Neural cell (in vitro differentiated cells): Measurements from ENCODE around the gene BCOR. TPM values are rescaled to one million over a fixed set of nuclear protein-coding genes. Genes with fewer than 3 reads are reported as not detected.

Experiments used
- H2AFZ ChIP-seq: fragments of 200-600, 300-800 bp; sonication (generic), shearing (Covaris generic); 2 replicates; pipeline ENCODE4 v1.6.0; 2014; ENCODE audit warnings: low read depth, mild to moderate bottlenecking, antibody characterized with exemption, low read length, moderate library complexity
- H3F3A ChIP-seq: fragments of 200-600 bp; shearing (Covaris generic); 2 replicates; pipeline ENCODE4 v1.6.1; 2016; ENCODE audit warnings: mild to moderate bottlenecking, moderate library complexity, mixed read lengths, antibody characterized with exemption, low read length; ENCODE audit not compliant: insufficient read depth, poor library complexity, severe bottlenecking
- H3K27ac ChIP-seq: fragments of 200-600, 300-800 bp; sonication (generic), shearing (Covaris generic); 2 replicates; pipeline ENCODE4 v1.5.1; 2014; ENCODE audit warnings: mild to moderate bottlenecking, low read length, moderate library complexity
- H3K27me3 ChIP-seq: fragments of 300-800, 200-600 bp; sonication (generic), shearing (Covaris generic); 2 replicates; pipeline ENCODE4 v1.6.0; 2014; ENCODE audit warnings: mild to moderate bottlenecking, low read depth, low read length, moderate library complexity; ENCODE audit not compliant: insufficient read depth
- H3K36me3 ChIP-seq: fragments of 300-800, 200-600 bp; sonication (generic), shearing (Covaris generic); 2 replicates; pipeline ENCODE4 v1.5.1; 2014; ENCODE audit warnings: mild to moderate bottlenecking, antibody characterized with exemption, low read length, moderate library complexity; ENCODE audit not compliant: insufficient read depth
- H3K4me2 ChIP-seq: fragments of 300-800, 200-600 bp; sonication (generic), shearing (Covaris generic); 2 replicates; pipeline ENCODE4 v1.6.0; 2014; ENCODE audit warnings: mild to moderate bottlenecking, low read length
- H3K4me3 ChIP-seq: fragments of 300-800, 200-600 bp; sonication (generic), shearing (Covaris generic); 2 replicates; pipeline ENCODE4 v1.5.1; 2014; ENCODE audit warnings: mild to moderate bottlenecking, low read length, moderate library complexity
- H3K79me2 ChIP-seq: fragments of 200-600 bp; shearing (Covaris generic); replicated peaks from 2 replicates; pipeline ENCODE4 v1.6.0; 2014; ENCODE audit warnings: mild to moderate bottlenecking, low read length, moderate library complexity; ENCODE audit not compliant: insufficient read depth
- H3K9ac ChIP-seq: fragments of 300-800, 200-600 bp; sonication (generic), shearing (Covaris generic); 2 replicates; pipeline ENCODE4 v1.6.1; 2016; ENCODE audit warnings: mild to moderate bottlenecking, low read length, mixed read lengths
- H3K9me2 ChIP-seq: fragments of 200-600 bp; shearing (Covaris generic); 2 replicates; pipeline ENCODE4 v1.6.1; 2016; ENCODE audit warnings: mild to moderate bottlenecking, low read length, mixed read lengths; ENCODE audit not compliant: insufficient read depth
- H3K9me3 ChIP-seq: fragments of 200-600, 300-800 bp; sonication (generic), shearing (Covaris generic); 2 replicates; pipeline ENCODE4 v1.6.1; 2016; ENCODE audit warnings: mild to moderate bottlenecking, mixed run types, low read length, moderate library complexity, mixed read lengths
- H4K20me1 ChIP-seq: fragments of 200-600 bp; shearing (Covaris generic); 2 replicates; pipeline ENCODE4 v1.6.1; 2016; ENCODE audit warnings: mild to moderate bottlenecking, mixed run types; ENCODE audit not compliant: insufficient read depth
- CTCF ChIP-seq: fragments of 450-650 bp; IDR thresholded peaks from 2 replicates; pipeline ENCODE4 v1.5.1; 2014; ENCODE audit warnings: antibody characterized with exemption, mild to moderate bottlenecking, moderate library complexity; ENCODE audit not compliant: poor library complexity, severe bottlenecking
- EP300 ChIP-seq: fragments of 450-650 bp; conservative IDR thresholded peaks from 2 replicates; pipeline ENCODE4 v1.6.1; 2014; ENCODE audit warnings: antibody characterized with exemption, mild to moderate bottlenecking, moderate library complexity; ENCODE audit not compliant: poor library complexity, severe bottlenecking
- EZH2 ChIP-seq: fragments of 200-600, 300-800 bp; shearing (Covaris generic), sonication (generic); IDR thresholded peaks from 2 replicates; pipeline ENCODE4 v1.6.1; 2014; ENCODE audit warnings: antibody characterized with exemption, low read length, borderline replicate concordance, mild to moderate bottlenecking; ENCODE audit not compliant: insufficient read depth, poor library complexity, severe bottlenecking
- MXI1 ChIP-seq: fragments of 450-650 bp; conservative IDR thresholded peaks from 2 replicates; pipeline ENCODE4 v1.6.1; 2014; ENCODE audit warnings: antibody characterized with exemption, mild to moderate bottlenecking; ENCODE audit not compliant: poor library complexity, severe bottlenecking
- POLR2AphosphoS5 ChIP-seq: IDR thresholded peaks from 2 replicates; pipeline ENCODE4 v1.6.1; 2012
- RAD21 ChIP-seq: fragments of 450-650 bp; conservative IDR thresholded peaks from 2 replicates; pipeline ENCODE4 v1.6.1; 2014; ENCODE audit warnings: antibody characterized with exemption, mild to moderate bottlenecking, moderate library complexity
- REST ChIP-seq: IDR thresholded peaks from 2 replicates; pipeline ENCODE4 v1.6.1; 2012; ENCODE audit warnings: borderline replicate concordance
- SMC3 ChIP-seq: fragments of 450-650 bp; conservative IDR thresholded peaks from 2 replicates; pipeline ENCODE4 v1.6.1; 2014; ENCODE audit warnings: antibody characterized with exemption, mild to moderate bottlenecking, moderate library complexity; ENCODE audit not compliant: poor library complexity
- TAF1 ChIP-seq: IDR thresholded peaks from 2 replicates; pipeline ENCODE4 v1.6.1; 2012; ENCODE audit warnings: low read depth
- polyA plus RNA-seq: library from polyadenylated mRNA; depleted of rRNA; stranded (reverse); fragments of >200 nt; gene quantifications from 2 replicates; pipeline ENCODE4 v1.2.3, GENCODE V29; 2014

The BCOR gene
- polyA plus RNA-seq, 1 donor from 2014 or later, result 18.0 TPM

GRCh38 chrX:40021647-40022046 is 76.1 kb downstream of the BCOR start:
- no peak for TF ChIP-seq RAD21
- no peak for TF ChIP-seq MXI1
- TF ChIP-seq EZH2, result no peak
- TF ChIP-seq REST, result no peak
- no peaks in the 10 kb centered on the region for H3K9me3 ChIP-seq

DNA sequence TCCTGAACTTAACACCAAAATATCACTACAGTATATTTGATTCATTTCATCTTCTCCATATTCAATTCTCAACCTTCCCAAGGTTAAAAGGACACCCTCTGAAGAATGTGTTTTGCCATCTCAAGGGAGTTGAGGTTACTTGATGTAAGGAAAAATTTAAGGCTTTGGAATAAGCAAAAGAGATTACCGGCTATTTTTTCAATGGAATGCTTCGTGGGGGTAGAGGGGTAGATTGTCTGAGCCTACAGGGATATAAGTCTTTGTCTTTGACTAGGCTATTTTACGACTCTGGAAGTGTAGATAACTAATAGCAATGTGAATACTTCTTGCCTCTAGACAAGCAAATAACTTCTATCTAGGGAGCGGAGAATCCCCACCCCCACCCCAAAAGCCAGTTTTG is 78.2 kb downstream of the BCOR start:
- no peak overlapping the region for H3K27ac ChIP-seq
- no peaks in the 10 kb centered on the region for H3F3A ChIP-seq
- no peak overlapping the region for H3K4me2 ChIP-seq
- no peaks in the 10 kb centered on the region for H3K36me3 ChIP-seq
- H3K9ac ChIP-seq, result no peak overlapping the region
- H3K4me3 ChIP-seq, result no peak overlapping the region
- H2AFZ ChIP-seq, result no peak overlapping the region
- no peaks in the 10 kb centered on the region for H3K79me2 ChIP-seq
- no peaks in the 10 kb centered on the region for H3K27me3 ChIP-seq
- H3K9me3 ChIP-seq, result no peaks in the 10 kb centered on the region
- no peak for TF ChIP-seq TAF1
- TF ChIP-seq SMC3, result no peak
- TF ChIP-seq EZH2, result no peak
- no peak for TF ChIP-seq RAD21
- no peak for TF ChIP-seq CTCF
- TF ChIP-seq EP300, result no peak
- no peak for TF ChIP-seq POLR2AphosphoS5
- no peak for TF ChIP-seq MXI1
- no peak for TF ChIP-seq REST
- no peaks in the 10 kb centered on the region for H4K20me1 ChIP-seq
- H3K9me2 ChIP-seq, result no peaks in the 10 kb centered on the region

More at GRCh38 chrX:40021647-40022046, 76.1 kb downstream of the BCOR start:
- H3K4me2 ChIP-seq, result no peak overlapping the region
- H4K20me1 ChIP-seq, result no peaks in the 10 kb centered on the region
- H3K4me3 ChIP-seq, result no peak overlapping the region
- no peak overlapping the region for H2AFZ ChIP-seq
- no peaks in the 10 kb centered on the region for H3F3A ChIP-seq
- H3K9ac ChIP-seq, result no peak overlapping the region
- no peaks in the 10 kb centered on the region for H3K27me3 ChIP-seq
- H3K79me2 ChIP-seq, result no peaks in the 10 kb centered on the region
- H3K27ac ChIP-seq, result no peak overlapping the region
- no peaks in the 10 kb centered on the region for H3K9me2 ChIP-seq
- H3K36me3 ChIP-seq, result no peaks in the 10 kb centered on the region
